Stimulated activated CD4-positive, alpha-beta T cell treated with anti-CD3 and anti-CD28 coated beads, Interleukin-2, amount 100 ng/mL, for 24 hours (primary cell): ENCODE measurements around the gene GDPD4.

Experiments
- DNase-seq, 2 donors: peaks; one replicate each; pipeline ENCODE4 v3.0.0-alpha.2; 2020

Gene GDPD4

DNA sequence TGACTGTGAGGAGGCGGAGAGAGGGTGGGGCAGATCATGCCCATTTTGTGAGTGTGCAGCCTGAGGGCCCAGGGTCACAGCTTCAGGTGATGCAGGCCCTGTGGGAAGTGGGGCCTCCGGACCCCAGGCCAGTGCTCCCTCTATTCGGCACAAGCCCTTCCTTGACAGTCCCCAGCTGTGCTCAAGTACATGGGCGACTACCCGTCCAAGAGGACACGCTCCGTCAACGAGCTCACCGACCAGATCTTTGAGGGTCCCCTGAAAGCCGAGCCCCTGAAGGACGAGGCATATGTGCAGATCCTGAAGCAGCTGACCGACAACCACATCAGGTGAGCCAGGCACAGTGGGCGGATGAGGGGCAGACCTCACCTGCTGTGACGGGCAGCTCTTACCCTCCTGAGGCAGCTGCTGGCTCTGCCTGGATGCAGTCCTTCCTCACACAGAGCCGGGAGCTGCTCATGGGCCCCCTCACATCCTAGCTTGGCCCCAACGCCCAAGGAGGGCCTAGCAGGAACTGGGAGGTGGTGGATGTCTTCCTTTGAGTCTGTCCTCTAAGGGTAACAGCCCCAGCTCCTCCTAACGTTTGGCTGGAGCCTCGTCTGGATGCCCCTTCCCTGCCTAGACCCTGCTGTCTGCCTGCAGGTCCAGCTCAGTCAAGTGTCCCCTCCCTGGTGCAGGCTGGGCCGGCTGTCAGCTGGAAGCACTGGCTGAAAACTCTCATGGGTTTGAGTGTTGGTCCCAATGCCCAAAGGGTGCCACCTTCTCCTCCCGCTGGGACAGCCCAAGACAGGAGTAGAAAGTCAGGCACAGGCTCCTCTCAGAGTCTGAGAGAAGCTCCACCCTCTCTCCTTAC, 97.4 kb downstream of the GDPD4 start:
- DNase-seq: no peak

DNA sequence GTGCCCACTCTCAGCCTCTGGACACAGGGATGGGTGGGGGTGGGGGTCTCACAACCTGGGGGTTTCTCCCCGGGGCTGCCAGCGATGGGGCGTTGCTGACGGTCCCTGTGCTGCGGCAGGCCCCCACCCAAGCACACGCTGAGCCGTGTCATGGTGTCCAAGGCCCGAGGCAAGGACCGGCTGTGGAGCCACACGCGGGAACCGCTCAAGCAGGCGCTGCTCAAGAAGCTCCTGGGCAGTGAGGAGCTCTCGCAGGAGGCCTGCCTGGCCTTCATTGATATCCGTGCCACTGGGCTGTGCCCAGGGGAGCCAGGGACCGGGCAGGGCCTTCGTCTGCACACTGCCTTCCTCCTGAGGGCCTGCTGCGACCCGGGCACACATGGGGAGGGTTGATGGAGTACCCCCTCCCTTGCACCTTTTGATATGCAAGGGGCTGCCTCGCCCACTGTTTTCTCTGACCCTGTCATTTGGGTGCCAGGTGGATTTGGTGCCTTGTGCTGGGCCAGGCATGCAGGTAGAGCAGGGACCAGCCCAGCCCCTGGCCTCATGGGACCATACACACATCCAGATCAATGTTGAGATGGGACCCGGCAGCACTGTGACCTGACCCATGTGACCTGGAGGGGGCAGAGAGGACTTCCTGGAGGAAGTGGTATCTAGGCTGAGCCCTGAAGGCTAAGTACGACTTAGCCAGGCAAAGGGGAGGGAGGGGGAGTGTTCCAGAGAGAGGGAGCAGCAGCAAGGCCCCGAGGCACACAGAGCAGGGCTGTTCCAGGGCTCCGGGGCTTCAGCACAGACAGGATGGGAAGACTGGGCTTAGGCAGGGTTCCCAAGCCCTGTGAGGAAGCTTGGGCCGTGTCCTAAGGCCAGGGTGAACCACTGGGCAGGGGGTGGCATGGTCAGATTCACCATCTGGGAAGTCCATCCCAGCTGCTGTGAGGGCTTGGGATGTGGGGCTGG, 98.3 kb downstream of the GDPD4 start:
- no peak for DNase-seq

DNA sequence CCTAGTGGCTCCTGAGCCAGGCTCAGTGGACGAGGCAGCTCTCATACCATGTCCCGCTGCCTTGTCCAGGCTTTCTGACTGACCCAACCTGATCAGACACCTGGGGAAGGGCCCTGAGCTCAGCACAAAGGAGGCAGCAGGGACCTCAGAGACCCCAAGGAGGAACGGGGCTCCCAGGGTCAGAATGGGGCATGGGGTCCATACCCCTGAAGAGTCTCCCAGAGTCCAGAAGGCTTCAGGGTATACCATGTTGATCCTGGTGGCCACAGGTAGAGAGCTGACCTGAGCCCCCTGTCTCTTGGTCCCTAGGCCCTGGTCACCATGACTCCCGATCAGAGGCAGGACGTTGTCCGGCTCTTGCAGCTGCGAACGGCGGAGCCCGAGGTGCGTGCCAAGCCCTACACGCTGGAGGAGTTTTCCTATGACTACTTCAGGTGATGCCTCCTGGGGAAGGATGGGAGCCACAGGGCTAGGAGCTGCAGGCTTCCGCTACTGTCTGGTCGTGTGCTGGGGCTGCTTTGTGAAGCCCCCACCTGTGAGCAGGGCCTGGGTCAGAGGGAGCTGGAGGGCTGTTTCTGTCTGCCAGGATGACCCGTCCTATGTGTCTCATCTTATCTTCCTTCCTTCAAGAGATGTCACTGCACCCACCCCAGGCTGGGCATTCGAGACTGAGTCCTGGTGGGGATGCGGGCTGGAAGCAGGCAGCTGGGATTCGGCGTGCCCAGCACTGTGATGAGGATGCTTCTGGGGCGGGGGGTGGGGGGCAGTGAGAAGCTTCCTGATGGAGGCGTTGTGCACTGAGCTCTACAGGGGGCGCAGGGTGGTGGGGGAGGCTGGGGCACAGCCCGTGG, 99.3 kb downstream of the GDPD4 start:
- no peak for DNase-seq

DNA sequence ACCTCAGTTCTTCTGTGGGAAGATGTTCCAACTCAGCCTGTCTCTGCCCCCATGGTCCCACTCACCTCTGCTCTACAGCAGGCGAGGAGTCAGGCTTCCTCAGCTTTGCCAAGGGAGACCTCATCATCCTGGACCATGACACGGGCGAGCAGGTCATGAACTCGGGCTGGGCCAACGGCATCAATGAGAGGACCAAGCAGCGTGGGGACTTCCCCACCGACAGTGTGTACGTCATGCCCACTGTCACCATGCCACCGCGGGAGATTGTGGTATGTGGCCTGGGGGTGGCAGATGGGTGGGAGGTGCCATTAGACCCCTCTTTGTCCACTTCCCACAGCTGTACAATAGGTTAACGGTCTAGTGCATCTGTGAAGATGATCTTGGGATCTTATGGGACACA, 100.1 kb downstream of the GDPD4 start:
- no peak for DNase-seq

DNA sequence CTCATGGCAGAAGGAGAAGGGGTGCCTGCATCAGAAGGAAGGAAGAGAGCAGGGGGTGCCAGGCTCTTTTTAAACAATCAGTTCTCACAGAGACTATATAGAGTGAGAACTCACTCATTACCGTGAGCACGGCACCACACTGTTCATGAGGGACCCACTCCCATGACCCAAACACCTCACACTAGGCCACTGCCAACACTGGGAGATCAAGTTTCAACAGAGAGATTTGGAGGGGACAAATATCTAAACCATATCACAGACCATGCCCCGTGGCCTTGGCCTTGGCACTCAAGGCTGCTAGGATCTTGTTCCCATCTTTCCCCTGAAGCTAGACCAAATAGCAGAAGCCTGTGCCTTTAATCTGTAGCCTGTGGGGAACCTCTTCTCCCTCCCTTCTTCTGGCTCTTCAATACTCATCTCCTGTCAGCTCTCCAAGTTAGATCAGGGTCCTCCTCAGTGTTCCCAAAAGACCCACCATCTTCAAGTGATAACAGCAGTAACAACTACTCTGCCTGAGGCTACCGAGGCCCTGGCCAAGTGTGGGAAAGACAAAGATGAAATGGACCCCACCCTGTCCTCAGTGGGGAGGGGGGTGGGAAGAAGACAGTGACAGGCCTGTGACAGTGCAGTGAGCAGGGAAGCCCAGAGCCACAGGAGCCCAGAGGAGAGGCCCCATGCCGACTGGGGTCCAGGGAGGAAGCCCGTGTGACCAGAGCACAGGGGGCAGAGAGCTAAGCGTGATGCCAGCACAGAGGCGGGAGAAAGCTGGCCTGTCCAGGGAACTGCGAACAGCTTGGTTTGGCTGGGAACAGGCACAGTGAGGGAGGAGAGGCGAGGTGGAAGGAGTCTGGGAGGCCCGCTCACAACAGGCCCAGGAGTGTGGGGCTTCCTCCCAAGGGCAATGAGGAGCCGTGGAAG, 100.9 kb downstream of the GDPD4 start:
- no peak for DNase-seq

DNA sequence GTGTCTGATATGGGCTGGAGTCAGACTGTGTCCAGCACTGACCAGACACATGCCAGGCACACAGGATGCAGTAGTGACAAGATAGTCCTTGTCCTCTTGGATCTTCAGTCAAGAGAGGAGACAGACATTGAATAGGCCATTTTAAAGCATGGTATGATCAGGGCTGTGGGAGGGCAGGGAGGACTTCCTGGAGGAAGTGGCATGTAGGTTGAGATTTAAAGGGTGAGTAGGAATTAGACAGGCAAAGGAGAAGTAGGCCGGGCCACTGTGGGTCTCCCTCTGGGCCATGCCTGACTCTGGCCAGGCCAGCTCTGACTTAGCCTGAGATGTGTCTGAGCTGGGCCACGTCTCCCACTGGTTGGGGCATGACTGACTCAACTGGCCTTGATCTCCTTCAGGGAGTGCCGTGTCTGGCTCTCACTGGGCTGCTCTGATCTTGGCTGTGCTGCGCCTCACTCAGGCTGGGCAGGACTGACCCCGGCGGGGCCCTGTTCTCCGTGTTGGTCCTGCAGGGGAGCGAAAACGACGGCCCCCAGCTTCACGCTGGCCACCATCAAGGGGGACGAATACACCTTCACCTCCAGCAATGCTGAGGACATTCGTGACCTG, 102.2 kb downstream of the GDPD4 start:
- no peak for DNase-seq

DNA sequence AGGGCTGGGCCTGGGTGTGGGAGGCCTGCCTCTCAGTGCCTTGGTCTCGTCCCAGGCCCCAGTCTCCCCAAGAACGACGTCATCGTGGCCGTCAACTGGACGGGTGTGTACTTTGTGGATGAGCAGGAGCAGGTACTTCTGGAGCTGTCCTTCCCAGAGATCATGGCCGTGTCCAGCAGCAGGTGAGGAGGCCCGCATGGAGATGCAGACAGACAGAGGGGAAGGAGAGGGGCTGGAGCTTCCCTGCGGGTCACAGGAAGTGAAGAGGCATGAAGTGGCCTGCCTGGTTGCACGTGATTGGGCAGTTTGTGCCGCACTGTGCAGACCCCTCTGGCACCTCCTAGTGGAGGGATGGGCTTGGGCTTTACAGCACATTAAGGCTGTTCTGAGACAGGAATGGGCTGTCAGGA, 103.0 kb downstream of the GDPD4 start:
- peak in 1 of 2 donors; percentile 49 for DNase-seq

DNA sequence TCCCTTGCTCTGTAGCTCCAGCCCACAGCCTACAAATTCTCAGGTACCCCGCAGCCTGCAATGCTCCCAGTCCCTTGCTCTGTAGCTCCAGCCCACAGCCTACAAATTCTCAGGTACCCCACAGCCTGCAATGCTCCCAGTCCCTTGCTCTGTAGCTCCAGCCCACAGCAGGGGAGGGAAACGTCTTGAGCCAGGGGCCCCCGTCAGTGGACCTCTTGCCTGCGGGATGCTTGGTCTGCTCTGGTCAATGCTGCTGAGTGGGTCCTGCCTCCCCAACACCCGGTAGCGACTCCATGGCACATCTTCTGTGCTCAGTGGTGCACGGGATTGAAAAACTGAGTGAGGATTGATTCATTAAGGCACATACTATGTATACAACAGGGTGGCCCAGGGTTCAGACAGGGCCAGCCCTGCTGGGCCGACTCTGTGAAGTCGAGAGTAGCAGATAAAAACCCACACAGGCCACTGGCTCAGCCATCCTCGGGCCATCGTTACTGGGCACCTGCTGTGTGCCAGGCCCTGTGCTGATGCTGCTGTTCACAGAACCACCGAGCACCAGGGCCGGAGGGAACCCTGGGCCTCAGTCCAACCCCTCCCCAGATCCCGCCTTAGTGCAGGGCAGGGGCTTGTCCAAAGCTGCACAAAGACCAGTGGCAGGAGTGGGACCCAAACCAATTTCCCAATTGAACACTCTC, 103.7 kb downstream of the GDPD4 start:
- no peak for DNase-seq

DNA sequence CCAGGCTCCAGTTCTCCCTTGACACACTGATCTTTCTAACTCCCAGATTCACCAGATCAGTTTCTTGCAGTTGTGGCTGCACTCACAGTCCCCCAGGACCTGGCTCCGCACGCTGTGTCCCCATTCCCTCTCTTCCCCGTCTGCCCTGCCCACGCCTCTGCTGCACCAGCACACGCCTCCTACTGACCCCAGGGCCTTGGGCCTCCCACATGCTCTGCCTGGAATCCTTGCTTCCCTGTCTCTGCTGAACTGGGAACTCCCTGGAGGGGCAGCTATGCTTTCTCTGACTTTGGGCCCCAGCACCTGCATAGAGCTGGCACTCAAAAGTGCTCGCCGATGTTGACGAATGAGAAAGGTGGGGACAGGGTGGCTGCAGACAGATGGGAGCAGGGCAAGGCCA, 104.5 kb downstream of the GDPD4 start:
- no peak for DNase-seq

DNA sequence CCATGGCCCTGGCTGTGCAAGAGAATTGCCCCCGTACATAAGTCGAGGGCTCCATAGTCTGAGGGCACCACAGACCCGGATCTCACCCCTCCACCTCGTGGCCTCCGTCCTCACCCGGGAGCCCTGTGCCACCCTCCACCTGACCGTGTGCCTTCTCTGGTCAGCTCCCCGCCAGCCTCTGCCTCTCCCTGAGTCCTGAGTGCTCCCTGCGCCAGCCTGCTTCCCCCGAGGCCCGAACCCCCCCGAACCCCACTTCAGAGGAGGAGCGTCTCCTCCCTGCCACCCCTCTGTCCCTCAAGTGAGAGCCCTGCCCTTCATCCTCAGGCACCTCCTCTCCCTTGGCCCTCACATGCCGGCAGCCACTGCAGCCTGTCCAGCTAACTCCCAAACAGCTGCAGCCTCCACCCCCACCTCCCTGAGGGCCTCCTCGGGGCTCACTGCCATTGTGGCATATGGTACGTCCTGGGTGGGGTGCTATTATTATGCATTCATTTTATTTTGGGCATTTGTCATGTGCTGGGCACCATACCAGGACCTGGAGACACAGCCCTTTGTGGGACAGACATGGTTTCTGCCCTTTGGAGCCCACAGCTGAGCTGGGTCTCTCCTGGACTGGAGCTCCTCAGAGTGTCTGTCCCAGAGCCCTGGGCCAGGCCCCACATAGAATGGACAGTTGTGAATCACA, 106.3 kb downstream of the GDPD4 start:
- no peak for DNase-seq

DNA sequence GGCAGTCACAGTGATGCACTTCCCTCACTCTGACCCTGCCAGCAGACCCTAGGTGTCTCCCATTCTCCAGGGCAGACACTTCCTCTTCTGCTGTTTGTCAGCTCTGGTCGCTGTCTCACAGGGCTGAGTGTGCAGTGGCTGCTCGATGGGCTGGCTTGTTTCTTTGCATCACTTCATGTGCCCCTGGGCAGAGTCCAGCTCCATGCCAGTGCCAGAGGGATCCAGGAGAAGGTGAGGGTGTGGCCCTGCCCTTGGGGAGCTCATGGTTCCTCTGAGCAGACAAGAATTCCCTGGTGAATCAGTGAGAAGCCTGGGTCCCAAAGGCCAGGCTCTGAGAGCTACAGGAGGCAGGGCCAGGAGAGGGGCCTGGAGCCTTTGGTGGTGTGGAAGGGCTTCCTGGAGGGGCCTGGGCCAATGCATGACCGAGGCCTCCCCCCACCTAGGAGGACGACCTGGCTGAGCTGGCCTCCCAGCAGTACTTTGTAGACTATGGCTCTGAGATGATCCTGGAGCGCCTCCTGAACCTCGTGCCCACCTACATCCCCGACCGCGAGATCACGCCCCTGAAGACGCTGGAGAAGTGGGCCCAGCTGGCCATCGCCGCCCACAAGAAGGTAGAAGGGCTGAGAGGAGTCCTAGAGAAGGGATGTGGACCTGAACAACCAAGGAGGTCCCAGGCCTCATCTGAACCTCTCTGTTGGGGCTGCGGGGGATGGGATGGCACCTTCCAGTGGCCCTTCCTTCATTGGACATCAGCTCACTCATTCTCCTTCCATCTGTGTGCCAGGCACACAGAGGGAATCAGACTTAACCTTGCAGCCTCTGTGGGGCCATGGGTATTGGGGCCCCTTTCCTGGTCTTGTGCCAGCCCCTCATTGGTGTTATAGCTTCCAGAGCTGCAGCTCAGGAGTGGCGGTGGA, 107.3 kb downstream of the GDPD4 start:
- DNase-seq: no peak

DNA sequence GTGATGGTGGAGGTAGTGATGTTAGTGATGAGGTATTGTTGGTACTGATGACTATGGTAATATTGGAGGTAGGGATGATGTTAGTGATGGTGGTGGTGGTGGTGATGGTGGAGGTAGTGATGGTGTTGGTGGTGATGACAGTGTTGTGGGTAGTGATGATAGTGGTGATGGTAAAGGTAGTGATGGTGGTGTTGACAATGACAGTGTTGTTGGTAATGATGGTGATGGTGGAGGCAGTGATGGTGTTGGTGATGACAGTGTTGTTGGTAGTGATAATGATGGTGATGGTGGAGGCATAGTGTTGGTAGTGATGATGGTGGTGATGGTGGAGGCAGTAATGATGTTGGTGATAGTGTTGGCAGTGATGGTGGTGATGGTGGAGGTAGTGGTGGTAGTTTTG, 108.3 kb downstream of the GDPD4 start:
- no peak for DNase-seq

DNA sequence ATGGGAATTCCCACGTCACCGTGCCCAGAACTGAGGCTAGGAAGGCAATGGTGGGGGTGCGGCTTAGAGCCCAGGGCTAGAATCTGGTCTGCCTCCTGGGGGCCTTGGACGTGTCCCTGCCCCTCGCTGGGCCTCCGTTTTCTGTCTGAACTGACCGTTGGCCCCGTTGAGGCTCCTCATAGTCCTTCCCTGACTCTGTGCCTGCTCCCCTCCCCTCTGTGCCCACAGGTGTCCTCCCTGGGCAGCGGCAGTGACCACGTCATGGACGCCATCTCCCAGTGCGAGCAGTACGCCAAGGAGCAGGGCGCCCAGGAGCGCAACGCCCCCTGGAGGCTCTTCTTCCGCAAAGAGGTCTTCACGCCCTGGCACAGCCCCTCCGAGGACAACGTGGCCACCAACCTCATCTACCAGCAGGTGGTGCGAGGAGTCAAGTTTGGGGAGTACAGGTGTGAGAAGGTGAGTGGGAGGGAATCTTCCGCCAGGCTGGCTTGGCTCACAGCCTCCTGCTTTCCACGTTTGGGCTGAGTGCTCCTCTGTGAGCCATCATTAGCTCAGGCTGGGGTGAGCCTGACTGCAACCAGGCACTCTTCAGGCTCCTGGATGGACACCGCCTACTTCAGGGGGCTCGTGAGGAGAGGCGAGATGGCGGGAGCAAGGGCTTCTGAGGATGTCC, 109.5 kb downstream of the GDPD4 start:
- peak; percentile 61 to 68 for DNase-seq

DNA sequence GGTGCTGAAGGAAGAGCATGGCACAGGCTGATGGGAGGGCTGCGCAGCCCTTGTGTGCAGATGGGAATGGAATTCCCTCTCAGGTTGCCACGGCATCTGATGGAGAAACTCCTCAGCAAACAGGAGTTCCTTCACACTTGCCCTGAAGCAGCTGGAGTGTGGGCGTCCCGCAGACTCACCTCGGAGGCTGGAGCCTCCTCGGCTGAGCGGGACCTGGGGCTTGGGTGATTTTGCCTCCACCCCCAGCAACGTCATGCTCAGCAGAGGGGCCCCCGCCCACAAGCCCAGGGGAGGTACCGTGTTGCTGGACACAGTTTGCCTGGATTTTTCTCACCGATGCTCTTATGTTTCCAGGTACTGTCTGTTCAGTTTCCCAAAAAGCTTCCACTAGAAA, 110.1 kb downstream of the GDPD4 start:
- DNase-seq: no peak

DNA sequence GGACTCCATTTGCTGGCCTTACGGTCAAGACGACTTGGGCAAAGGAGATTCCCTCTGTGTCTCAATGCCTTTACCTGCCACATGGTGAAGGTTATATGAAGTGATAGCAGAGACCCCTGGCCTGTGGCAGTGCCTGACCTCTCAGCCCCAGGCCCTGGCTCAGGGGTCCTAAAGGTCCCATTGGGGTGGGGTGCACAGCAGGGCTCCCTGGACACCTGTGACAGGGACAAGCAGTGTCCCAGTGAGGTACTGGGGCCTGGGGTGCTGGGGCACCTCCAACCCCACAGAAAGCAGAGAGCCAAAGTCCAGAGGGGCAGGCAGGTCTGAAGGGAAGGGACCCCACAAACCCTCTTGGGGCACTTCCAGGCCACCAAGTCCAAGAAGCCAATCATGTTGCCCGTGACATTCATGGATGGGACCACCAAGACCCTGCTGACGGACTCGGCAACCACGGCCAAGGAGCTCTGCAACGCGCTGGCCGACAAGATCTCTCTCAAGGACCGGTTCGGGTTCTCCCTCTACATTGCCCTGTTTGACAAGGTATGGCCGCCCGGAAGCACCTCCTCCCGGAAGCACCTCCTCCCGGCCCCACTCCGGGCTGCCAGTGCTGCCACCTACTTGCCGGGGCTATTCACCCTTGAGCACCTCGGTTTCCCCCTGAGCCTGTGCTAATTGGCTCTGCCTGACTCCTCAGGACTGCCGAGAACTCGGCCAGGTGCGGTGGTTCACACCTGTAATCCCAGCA, 111.0 kb downstream of the GDPD4 start:
- DNase-seq: no peak

DNA sequence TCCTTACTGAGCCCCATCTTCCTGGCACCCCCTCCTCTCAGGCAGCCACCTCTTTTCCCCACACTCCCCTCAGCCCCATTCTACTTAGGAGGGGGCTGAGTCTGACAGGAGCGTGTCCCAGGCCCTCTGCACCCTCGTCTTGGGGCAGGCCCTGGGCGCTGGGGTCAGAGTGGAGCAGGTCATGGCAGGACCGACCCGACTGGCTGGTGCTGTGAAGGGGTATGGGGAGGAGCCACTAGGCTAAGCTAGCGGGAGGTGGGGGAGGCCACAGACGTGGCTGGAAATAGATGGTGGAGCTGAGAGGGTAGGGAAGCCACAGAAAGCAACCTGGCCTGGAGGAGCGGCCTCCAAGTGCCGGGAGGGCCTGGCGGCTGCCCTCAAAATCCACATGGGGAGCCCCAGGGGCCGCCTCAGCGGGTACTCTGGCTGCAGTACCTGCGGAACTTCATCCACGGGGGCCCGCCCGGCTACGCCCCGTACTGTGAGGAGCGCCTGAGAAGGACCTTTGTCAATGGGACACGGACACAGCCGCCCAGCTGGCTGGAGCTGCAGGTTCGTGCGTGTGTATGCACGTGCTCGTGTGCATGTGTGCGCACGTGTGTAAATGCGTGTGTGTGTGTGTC, 111.8 kb downstream of the GDPD4 start:
- no peak for DNase-seq
